GM12864 (cell line): ENCODE data around the gene GRIK3.

Source experiments
- DNase-seq: peaks from one replicate; pipeline ENCODE4 v3.0.0-alpha.2; 2011; ENCODE audit warnings: low read depth
- H3K4me3 ChIP-seq: 2 replicates; pipeline ENCODE4 v1.5.1; 2011; ENCODE audit warnings: mild to moderate bottlenecking, low read depth, low read length, control low read depth
- CTCF ChIP-seq: IDR thresholded peaks from 2 replicates; pipeline ENCODE4 v1.5.1; 2011; ENCODE audit warnings: low read depth, mild to moderate bottlenecking, moderate library complexity, low read length, control low read depth, inconsistent platforms; ENCODE audit errors: missing control alignments

Gene GRIK3

GRCh38 chr1:36881068-36881405 is 153.3 kb downstream of the GRIK3 start:
- TF ChIP-seq CTCF = no peak
- DNase-seq = no peak
- H3K4me3 ChIP-seq = no peak overlapping the region

- no peak for TF ChIP-seq CTCF
- no peak for DNase-seq
- H3K4me3 ChIP-seq = no peak overlapping the region
Observed at GRCh38 chr1:36880155-36881067, 153.9 kb downstream of the GRIK3 start.

- no peak for DNase-seq
- TF ChIP-seq CTCF = no peak
- no peak overlapping the region for H3K4me3 ChIP-seq
Observed at GRCh38 chr1:36879613-36880012, 154.7 kb downstream of the GRIK3 start.

GRCh38 chr1:36876990-36877389 is 157.3 kb downstream of the GRIK3 start:
- no peak for TF ChIP-seq CTCF
- no peak for DNase-seq
- H3K4me3 ChIP-seq = no peak overlapping the region

- H3K4me3 ChIP-seq = no peak overlapping the region
- TF ChIP-seq CTCF = no peak
- no peak for DNase-seq
Observed at GRCh38 chr1:36874271-36875060, 159.8 kb downstream of the GRIK3 start.

GRCh38 chr1:36872858-36873257 is 161.5 kb downstream of the GRIK3 start:
- no peak overlapping the region for H3K4me3 ChIP-seq
- TF ChIP-seq CTCF = no peak
- no peak for DNase-seq
